ENCODE measurements around the gene CCDC78.
"Not testable (repeated sequence)": the region's sequence is repeated elsewhere in the genome, so short reads cannot be mapped to it uniquely, and the experiment has no call there.

GRCh38 chr16:691242-691641, 35.0 kb downstream of the CCDC78 start:
- not testable (repeated sequence) for TF ChIP-seq POLR2A (IDR thresholded peaks at IDR 0.05; ENCODE audit: low read length); GATA1 (IDR thresholded peaks at IDR 0.05; ENCODE audit: low read depth, low read length)
